Fibroblast of lung (primary cell): ENCODE results near the gene JAGN1.

Source experiments
- EZH2 ChIP-seq: IDR thresholded peaks from 2 replicates; pipeline ENCODE4 v1.5.1; 2012; ENCODE audit warnings: low read length, control low read depth, mild to moderate bottlenecking; ENCODE audit errors: missing control alignments
- TF ChIP-seq, protein P1 (sequence below), 2 donors: IDR thresholded peaks in 1 of 2; conservative IDR thresholded peaks in 1 of 2; 1 replicate in 1 of 2; 2 replicates in 1 of 2; pipeline ENCODE4 v1.5.1; 2011 to 2012; ENCODE audit warnings: low read length in 2 of 2, control low read depth in 1 of 2, inconsistent platforms in 1 of 2, low read depth in 1 of 2, mild to moderate bottlenecking in 1 of 2

DNA sequence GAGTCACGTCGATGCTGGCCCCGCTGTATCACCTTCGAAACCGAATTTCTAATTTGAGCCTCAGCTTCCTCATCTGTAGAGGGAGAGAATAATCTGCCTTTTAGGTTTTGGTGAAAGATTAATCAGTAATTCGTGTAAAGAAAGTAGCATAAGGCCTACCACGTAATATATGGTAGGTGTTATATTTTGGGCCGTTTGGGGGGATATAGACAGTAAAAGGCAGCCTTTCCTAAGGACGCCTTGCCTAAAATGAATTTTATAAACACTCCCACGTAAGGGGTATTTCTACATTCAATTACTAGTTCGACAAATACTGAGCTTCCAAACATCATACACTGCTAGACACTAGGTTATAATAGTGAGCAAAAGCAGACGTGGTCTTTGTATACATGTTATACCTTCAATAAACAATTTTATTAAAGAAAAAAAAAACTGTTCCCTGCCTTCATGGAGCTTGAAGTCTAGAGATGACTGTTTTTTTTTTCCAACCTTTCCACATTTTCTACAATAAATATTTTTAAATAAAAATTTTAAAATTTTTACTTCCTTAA, 737 bp downstream of the JAGN1 start:
- TF ChIP-seq, protein P1, sequence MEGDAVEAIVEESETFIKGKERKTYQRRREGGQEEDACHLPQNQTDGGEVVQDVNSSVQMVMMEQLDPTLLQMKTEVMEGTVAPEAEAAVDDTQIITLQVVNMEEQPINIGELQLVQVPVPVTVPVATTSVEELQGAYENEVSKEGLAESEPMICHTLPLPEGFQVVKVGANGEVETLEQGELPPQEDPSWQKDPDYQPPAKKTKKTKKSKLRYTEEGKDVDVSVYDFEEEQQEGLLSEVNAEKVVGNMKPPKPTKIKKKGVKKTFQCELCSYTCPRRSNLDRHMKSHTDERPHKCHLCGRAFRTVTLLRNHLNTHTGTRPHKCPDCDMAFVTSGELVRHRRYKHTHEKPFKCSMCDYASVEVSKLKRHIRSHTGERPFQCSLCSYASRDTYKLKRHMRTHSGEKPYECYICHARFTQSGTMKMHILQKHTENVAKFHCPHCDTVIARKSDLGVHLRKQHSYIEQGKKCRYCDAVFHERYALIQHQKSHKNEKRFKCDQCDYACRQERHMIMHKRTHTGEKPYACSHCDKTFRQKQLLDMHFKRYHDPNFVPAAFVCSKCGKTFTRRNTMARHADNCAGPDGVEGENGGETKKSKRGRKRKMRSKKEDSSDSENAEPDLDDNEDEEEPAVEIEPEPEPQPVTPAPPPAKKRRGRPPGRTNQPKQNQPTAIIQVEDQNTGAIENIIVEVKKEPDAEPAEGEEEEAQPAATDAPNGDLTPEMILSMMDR (conservative IDR thresholded peaks at IDR 0.05 in 1 of 2, IDR thresholded peaks at IDR 0.05 in 1 of 2; ENCODE audit: low read depth in 1 of 2, low read length in 2 of 2): no peak
- no peak for TF ChIP-seq EZH2
